Measurements from ENCODE around the gene DGKD.

The DGKD gene

DNA sequence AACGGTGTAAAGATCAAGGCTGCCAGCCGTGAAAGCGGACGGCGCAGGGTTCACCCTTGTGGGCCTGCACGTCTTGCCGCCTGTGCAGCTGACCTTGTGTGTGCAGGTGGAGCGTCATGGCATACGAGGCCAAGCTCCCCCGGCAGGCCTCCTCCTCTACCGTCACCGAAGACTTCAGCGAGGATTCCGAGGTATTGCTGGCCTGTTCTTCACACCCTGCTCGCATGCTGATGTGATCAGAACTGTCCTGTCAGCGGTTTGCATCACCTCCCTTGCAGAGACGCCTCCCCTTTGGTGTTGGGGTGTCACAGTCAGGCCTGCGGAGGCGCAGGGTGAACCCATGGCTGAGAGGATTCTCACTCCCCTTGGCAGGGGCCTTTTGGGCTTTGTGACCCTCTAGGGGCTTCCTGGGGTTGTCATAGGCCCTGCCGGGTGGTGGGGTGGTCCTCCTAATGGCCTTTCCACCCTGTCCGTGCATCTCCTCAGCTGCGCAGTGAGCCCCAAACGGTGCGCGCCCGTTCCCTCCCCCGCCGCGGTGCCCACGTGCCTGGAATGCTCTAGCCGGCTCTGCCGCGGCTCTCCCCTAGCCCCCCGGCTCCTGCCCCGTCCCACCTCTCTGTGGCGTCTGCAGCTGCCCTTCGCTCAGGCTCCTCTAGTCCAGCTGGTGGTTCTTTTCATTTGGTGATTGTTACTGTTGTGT, 92.5 kb downstream of the DGKD start:
- no peak for DNase-seq (ENCODE audit: low read depth)

DNA sequence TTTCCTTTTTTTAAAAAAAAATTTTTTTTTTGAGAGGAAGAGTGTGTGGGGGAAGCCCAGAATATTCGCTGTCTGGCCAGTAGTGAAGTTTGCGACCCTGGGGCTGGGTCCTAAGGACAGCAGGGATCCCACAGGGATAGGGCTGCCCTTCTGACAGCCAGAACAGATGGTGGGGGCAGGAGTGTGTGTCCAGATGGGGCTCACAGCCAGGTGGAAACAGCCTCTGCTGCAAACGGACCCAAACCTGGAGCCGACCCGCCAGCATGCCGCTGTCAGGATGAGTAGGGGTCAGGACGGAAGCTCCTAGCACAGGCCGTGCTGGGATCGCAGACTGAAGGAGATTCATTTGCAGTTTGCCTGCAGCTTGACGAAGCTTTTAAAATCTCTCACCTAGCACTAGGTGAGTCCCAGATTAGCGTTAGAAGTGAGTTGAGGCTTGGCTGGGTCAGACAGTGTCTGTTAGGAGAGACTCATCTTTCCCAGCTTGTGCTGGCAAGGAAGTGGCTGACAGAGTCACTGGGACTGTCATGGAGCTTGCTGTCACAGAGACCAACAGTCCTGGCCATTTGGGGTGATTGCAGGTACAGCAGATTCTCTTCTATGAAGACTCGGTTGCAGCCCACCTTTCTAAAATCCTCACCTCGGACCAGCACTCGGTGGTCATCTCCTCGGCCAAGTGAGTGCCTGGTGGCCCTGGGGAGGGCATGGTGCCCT, 93.4 kb downstream of the DGKD start:
- no peak for DNase-seq (ENCODE audit: low read depth)

DNA sequence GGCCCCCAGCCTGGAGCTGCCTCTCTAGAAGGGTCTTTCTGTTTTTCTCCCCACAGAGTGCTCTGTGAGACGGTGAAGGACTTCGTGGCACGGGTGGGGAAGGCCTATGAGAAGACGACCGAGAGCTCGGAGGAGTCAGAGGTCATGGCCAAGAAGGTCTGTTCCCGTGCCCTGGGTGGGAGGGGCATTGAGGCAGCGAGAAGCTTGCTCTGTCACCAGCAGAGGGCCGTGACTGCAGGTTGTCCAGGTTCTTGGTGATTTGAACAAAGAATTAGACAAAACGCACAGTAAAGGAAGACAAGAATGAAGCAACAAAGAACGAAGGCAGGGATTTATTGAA, 93.9 kb downstream of the DGKD start:
- DNase-seq (ENCODE audit: low read depth), result no peak

DNA sequence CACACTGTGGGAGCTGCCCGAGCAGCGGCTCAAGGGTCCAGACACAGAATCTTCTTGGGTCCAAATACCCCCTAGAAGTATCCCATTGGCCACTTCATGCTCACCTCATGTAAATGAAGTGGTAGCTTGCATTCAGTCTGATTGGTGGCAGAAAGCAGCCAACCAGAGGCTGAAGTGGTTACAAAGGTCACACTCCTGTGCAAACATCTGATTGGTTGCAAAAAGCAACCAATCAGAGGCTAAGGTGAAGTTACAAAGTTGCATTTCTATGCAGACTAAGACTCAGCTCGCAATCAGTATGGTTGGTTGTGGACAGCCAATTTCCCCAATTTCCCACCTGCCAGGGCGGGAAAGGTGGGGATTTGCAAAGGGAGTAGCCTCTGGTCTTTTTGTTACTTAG, 94.3 kb downstream of the DGKD start:
- DNase-seq (ENCODE audit: low read depth), result no peak

DNA sequence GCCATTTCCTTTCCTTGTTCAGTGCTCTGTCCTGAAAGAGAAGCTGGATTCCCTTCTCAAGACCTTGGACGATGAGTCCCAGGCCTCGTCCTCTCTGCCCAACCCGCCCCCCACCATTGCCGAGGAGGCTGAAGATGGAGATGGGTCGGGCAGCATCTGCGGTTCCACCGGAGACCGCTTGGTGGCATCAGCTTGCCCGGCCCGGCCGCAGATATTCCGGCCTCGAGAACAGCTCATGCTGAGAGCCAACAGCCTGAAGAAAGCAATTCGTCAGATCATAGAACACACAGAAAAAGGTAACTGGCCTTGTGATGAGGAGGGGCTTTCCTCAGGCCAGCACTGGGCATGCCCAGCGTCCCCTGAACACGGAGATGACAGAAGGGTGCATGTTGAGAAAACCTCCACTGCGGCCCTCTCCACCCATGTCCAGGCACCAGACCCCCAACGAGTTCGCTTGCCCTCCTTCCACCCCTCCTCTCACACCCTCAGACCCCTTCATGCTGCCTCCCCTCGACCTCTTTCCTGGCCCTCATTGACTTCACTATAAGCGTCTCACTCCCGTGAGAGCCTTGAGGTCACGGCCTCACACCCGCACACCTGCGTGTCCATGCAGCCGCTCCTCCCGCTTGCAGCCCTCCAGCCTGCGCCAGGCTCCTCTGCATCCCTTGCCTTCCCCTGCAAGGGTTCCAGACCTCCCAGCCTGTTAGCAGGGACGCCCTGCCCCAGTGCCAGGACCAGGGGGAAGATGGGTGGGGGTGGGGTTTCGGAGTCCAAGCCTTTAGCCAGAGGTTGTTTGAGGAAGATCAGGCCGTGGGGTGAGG, 95.0 kb downstream of the DGKD start:
- DNase-seq (ENCODE audit: low read depth), result no peak

DNA sequence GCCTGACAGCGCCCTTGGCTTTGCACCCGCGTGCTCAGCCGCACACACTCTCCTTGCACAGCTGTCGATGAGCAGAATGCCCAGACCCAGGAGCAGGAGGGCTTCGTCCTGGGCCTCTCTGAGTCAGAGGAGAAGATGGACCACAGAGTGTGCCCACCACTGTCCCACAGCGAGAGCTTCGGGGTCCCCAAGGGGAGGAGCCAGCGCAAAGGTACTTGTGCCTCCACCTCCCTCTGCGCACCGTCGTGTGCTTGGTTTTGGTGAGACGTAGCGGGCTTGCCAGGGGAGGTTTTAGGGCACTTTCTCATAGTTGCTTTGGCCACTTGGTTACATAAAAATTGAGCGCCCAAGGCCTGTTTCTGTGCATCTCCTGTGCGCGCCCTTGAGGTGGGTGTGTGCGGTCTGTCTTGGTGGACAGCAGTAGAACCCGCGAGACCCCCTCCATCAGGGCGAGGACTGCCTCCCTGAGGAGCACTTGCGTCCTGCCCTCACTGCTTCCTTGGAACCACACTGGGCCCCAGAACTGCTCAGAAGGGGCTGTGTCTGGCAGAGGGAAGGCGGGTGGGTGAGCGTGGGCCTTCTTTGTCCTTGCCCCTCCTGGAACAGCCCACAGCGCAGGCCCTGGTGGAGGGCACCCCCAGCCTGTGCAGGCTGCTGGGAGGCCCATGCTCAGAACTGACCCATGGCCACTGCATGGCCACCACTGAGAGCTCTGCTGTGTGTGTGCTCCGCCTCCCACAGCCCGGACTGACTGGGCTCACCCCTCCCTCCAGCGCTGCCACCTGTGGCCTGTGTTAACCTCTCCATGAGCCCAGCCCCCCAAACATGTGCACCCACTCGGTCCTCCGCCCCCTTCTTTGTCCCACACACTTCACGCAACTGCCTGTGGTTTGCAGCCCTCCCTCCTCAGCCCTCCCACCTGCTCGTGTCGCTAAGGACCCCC, 95.9 kb downstream of the DGKD start:
- DNase-seq (ENCODE audit: low read depth), result no peak

DNA sequence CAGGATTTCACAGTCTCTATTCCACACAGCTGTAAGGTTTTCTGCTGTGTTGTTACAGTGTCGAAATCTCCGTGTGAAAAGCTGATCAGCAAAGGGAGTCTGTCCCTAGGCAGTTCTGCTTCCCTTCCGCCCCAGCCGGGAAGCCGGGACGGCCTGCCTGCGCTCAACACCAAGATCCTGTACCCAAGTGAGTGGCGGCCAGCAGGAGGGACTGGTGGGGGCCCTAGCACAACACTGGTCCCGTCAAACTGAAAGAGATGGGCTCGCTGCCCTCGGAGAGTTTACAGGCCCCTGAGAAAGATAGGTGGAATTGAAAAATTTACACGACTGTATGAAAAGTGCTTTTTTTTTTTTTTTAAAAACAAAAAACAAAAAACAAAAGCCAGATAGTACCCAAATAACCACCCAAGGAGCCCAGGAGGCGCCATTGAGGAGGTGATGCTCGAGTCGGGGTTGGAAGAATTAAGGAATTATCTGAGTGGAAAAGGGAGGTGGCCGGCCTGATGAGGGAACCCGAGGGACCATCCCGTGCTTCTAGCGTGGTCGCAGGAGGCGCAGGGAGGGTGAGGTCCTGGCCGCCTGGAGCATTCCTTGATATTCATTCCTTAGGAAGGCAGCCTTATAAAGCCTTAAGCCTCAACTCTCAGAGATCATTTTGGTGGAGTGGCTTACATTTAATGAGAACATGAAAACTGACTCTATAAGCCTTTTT, 96.7 kb downstream of the DGKD start:
- DNase-seq (ENCODE audit: low read depth), result no peak

DNA sequence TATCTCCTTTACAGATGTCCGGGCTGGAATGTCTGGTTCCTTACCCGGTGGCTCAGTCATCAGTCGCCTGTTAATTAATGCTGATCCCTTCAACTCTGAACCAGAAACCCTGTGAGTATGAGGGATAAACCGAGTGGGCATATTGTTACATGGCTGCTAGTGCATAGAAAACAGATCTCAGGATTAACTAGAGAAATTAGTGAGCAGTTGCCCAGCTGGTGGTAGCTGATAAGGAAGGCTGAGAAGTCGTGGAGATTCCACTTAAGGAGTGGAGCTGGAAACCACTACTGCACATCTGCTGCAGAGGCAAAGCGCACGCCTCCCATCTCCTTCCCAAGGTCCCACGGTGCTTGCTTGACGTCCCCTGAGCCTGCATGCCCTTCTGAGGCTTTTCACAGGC, 97.7 kb downstream of the DGKD start:
- DNase-seq (ENCODE audit: low read depth), result no peak

DNA sequence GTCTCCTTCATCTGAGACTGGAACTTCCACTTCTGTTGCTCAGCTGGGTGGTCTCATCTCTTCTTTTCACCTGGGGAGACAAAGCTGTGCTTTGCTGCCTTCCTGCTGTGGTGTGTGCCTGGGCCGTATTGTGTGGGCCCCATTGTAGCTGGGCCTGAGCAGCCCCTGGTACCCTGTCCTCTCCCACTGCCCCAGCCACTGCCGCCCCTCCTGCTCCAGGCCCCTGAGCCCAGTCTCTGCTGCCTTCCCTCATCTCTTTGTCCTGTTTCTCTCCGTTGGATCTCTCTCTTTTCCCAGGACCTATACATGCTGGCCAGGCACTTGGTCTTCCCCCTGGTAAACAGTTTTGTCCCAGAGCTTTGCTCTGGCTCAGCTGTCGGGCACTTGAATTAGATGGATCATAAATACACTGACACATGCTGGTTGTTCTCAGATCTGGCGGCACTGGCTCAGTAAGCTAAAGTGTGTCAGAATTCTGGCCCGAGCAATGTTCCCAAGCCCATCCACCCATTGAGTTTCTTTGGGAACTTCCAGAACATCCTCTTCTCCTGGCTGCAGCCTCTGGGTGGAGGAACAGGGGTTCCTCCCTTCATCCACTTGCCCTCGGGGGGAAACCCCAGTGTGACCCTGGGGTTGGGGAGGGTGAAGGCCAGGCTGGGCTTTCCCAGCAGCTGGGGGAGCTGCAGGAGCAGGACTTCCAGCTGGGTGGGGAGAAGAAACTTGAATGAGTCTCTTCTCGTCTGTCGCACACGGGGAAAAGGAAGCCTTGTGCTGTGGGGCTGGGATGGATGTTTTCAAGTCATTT, 99.0 kb downstream of the DGKD start:
- DNase-seq (ENCODE audit: low read depth), result no peak

DNA sequence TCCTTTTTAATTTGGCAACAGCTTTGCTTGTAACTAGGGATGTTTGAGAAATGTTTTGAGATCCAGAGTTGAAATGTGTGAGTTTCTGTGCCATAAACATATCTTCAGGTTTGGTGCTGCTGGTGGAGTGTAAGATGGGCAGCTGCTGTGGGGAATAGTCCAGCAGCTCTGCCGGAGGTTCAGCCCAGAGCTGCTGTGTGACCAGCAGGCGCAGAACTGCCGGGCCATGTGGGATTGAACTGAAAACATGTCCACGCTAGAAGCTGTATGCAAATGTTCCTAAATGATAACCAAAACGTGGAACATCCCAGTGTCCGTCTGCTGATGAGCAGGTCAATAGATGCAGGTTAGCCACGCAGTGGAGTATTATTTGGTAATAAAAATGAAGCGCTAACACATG, 99.6 kb downstream of the DGKD start:
- DNase-seq (ENCODE audit: low read depth), result no peak

DNA sequence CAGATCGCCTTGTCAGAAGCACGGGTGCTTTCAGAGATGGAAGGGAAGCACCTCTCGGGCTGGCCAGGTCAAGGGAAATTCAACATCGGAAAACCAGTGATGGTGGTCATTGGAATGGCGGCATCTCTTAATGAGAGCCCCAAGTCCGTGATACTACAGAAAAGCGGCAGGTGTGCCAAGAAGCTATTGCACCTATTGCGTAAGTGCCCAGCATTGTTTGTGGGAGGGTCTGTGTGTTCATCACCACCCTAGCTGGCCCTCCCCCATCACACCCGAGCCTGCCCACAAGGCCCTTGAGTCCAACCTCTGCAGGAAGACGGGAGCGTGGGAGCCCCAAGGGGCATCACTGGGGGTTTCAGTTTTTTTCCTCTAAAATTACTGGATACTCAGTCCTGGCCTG, 100.7 kb downstream of the DGKD start:
- DNase-seq (ENCODE audit: low read depth), result no peak

DNA sequence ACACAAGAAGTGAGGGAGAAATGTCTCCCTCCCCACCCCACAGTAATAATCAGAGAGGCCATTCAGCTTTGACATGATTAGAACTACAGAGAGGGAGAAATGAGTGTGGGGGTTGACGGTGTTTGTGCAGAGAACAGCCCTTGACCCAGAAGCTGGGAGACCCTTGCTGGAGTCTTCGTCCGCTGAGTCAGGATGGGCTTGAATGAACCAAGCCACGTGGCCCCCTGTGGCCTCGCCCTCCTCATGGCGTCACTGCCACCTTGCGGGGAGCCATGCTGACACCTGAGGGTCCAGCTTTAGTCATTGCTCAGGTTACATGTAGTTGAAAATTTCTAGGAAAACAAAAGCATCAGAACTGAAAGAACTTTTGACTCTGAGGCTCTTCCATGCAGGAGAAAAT, 101.2 kb downstream of the DGKD start:
- DNase-seq (ENCODE audit: low read depth), result no peak

DNA sequence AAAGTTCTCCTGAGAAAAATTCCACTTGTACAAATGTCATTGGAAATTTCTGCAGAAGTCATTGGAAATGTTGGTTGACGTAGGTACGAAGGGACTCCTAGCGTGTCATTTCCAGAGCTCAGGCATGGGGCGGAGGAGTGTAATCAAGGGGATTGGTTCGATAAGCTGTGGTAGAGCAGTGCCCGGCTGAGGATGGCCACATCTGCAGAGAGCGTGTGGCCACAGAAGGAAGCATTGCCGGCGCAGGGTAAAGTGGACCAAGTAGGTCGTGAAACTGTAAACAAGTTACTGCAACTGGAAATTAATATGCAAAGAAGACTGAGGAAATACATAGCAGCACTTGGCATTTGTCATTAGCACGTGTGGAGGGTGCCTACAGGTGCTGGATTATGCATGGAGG, 101.8 kb downstream of the DGKD start:
- no peak for DNase-seq (ENCODE audit: low read depth)

DNA sequence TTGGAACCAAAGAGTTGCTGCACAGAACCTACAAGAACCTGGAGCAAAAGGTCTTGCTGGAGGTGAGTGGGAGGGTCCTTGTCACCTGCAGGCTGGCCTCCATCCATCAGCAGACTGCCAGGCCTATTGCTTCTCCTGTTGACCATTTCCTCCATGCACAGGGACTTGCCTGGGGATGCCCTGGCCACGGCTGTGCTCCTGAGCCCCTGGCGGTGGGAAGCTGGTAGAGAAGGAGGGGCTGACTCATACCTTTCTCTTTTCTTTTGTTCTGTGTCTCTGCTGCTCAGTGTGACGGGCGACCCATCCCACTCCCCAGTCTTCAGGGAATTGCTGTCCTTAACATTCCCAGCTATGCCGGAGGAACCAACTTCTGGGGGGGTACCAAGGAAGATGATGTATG, 102.6 kb downstream of the DGKD start:
- no peak for DNase-seq (ENCODE audit: low read depth)

DNA sequence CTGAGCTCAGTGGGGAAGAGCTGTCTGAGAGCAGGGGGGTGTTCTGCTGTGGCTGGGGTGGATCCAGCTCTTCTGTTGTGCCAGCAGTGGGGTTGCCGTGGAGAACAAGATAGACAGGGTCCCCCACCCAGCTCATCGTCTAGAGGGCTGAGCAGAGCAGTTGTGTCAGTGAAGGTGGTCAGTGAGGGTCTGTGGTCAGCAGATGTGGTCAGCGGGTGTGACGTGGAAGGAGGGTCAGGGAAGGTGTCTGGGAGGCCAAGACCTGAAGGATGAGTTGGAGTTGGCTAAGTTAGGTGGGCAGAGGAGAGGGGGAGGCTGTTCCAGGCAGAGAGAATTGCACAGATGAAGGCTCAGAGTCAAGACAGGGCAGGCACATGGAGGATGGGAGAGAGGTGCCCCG, 103.1 kb downstream of the DGKD start:
- DNase-seq (ENCODE audit: low read depth), result no peak

DNA sequence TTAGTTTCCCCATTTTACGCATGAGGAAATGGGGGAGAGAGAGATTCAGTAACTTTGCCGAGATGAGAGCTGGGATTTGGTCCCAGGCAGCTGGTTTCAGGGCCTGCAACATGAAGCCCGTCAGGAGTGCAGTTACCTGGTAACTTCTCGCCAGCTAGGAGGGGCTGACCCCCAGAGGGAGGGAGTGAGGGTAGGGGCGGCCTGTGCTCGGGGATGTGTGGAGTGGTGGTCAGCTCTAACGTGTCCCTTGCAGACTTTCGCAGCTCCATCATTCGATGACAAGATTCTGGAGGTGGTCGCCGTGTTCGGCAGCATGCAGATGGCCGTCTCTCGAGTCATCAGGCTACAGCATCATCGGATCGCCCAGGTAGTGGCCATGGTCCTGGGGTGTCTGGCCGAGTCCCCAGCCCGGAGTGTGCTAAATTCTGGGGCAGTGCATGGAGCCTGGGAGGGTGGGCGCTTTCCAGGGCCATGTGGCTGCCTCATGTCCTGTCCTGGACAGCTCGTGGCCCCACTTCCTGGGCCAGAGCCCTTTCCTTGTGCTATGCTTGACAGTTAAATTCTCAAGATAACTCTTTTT, 103.8 kb downstream of the DGKD start:
- no peak for DNase-seq (ENCODE audit: low read depth)

DNA sequence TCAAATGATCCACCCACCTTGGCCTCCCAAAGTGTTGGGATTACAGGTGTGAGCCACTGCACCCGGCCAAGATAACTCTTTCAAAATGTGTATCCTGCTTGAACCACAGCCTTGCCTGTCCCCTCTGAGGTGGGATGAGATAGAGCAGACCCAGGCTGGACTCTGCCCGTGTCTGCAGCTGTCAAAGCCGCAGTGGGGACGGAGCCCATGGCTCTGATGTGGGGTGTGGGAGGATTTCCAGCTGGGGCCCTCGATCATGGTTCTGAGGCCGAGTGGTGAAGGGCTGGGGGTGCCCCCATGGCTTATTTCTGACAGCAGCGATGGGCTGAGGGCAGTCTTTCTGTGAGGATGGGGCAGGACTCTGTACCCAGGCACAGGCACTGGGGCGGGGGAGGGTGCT, 104.5 kb downstream of the DGKD start:
- DNase-seq (ENCODE audit: low read depth), result no peak

DNA sequence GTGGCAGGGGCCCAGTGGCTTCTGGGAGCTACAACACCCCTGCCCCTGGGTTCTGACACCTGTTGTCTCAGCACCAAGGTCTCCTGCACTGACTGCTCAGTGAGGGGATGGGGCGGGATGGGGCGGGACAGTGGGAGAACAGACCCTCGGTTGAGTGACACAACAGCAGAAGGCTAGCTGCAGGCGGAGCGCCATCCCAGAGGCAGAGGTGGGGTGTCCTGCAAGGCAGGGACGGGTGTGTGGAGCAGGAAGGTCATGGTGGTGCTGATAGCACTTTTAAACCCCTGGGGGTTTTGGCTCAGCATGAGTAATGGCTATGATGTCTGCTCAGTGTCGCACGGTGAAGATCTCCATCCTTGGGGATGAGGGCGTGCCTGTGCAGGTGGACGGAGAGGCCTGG, 105.1 kb downstream of the DGKD start:
- no peak for DNase-seq (ENCODE audit: low read depth)

DNA sequence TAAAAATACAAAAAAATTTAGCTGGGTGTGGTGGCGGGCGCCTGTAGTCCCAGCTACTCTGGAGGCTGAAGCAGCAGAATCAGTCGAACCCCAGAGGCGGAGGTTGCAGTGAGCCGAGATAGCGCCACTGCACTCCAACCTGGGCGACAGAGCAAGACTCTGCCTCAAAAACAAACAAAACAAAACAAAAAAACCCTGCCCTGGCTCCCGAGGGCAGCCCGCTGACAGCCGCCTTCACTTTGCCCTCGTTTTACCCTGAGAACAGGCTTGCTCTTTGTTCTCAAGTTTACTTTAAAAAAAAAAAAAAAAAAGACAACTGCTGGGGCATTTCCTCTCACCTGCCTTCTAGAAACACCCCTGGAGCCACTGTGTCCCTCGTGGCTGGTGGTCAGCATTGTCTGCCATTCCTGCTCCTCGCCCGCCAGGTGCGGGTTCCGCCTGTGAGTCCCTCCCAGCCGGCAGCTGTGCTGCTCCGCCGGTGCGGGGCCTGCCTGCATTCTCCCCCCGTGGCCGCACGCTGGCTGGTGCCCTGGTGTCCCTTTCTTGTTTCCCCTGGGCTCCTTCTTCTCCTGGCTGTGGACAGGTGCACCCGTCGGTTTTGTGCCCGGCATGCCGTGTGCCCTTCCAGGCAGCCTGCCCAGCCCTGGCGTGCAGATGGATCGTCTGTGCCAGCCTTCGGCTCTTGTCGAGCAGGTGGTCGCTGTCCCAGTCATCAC, 106.6 kb downstream of the DGKD start:
- DNase-seq (ENCODE audit: low read depth), result no peak

DNA sequence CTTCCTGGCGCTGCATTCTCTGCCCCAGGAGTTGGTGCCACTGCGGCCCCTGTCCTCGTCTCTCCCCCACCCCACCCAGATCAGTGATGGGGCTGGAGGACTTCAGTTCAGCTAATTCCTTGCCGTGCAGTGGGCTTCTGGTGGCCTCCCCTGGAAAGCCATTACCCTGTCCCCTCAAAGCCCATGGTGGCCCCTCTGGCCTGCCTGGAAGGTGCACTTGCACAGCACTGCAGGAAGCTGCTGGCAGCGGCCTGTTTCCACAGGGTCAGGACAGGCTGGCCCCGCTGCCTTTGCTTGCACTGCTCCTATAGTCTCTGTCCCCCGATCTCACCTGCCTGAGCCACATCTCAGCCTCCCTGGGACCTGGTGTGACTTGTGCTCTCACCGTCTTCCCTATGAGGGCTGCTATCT, 107.2 kb downstream of the DGKD start:
- DNase-seq (ENCODE audit: low read depth), result no peak
